ENCODE data around the gene ITGB3BP. TPM values are rescaled to one million over a fixed set of nuclear protein-coding genes. Genes with fewer than 3 reads are reported as not detected.

ITGB3BP gene
- total RNA-seq, 2 donors from 2014 or later = 6.7 TPM; not detected in 1

DNA sequence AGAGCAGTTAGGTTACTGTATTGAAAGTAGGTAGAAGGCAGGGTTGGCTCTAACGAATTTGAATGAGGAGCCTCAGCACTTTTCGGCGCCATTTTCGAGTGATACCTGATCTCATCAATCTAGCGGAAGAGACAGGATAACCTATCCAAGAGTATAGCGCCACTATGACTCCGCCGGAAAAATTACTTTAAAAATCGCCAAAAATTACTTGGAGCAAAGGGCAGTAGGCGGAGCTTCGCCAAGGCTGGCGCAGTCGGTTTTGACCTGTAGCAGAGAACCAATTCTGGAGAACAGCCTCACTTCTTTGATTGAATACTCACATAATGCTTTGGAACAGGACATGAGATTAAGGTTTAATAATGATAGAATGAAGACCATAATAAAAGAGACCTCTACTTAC, 25.9 kb upstream of the ITGB3BP start:
- H3K27ac ChIP-seq = no peak overlapping the region
- no peaks in the 10 kb centered on the region for H3K36me3 ChIP-seq (replicated peaks in 1 of 2; ENCODE audit: insufficient read depth in 1 of 2, low read depth in 2 of 2)
- ATAC-seq (no peak), DNase-seq (no peak)
- 93 to 94% methylated on average over 13 of the region's 13 CpGs for WGBS, 2 donors
- no peak overlapping the region for H3K4me3 ChIP-seq
- no peaks in the 10 kb centered on the region for H3K4me1 ChIP-seq
- TF ChIP-seq, protein P1, sequence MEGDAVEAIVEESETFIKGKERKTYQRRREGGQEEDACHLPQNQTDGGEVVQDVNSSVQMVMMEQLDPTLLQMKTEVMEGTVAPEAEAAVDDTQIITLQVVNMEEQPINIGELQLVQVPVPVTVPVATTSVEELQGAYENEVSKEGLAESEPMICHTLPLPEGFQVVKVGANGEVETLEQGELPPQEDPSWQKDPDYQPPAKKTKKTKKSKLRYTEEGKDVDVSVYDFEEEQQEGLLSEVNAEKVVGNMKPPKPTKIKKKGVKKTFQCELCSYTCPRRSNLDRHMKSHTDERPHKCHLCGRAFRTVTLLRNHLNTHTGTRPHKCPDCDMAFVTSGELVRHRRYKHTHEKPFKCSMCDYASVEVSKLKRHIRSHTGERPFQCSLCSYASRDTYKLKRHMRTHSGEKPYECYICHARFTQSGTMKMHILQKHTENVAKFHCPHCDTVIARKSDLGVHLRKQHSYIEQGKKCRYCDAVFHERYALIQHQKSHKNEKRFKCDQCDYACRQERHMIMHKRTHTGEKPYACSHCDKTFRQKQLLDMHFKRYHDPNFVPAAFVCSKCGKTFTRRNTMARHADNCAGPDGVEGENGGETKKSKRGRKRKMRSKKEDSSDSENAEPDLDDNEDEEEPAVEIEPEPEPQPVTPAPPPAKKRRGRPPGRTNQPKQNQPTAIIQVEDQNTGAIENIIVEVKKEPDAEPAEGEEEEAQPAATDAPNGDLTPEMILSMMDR (IDR thresholded peaks at IDR 0.05) = no peak
- TF ChIP-seq POLR2A (IDR thresholded peaks at IDR 0.05) = no peak
- intact Hi-C loops (cut with DNase I) = no loop called here
- H3K9me3 ChIP-seq = no peaks in the 10 kb centered on the region
- H3K27me3 ChIP-seq = no peaks in the 10 kb centered on the region

DNA sequence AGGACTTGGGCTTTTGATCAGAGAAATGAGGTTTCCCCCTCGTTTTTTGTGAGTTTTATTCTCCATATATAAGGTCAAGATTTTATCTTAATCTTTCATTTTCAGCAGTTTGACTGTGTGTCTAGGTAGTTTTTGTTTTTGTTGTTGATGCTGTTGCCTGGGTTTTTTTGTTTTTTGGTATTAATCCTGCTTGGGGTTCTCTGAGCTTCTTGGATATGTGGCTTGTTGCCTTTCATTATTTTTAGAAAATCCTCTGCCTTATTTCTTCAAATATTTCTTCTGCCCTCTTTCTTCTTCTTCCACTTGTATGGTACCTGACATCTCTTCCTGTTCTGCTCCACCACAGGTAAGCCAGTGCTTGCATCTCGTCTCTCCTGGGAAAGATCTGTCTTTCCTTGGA, 25.3 kb upstream of the ITGB3BP start:
- DNase-seq (no peak), ATAC-seq (no peak)
- intact Hi-C loops (cut with DNase I) = no loop called here
- Histone ChIP-seq H3K4me3 (no peak overlapping the region), H3K36me3 (replicated peaks in 1 of 2; ENCODE audit: insufficient read depth in 1 of 2, low read depth in 2 of 2) (no peaks in the 10 kb centered on the region), H3K4me1 (no peaks in the 10 kb centered on the region), H3K9me3 (no peaks in the 10 kb centered on the region), H3K27ac (no peak overlapping the region), H3K27me3 (no peaks in the 10 kb centered on the region)
- 72 to 74% methylated on average over 2 of the region's 2 CpGs for WGBS, 2 donors
- TF ChIP-seq, protein P1 (IDR thresholded peaks at IDR 0.05) = no peak
- no peak for TF ChIP-seq POLR2A (IDR thresholded peaks at IDR 0.05)

DNA sequence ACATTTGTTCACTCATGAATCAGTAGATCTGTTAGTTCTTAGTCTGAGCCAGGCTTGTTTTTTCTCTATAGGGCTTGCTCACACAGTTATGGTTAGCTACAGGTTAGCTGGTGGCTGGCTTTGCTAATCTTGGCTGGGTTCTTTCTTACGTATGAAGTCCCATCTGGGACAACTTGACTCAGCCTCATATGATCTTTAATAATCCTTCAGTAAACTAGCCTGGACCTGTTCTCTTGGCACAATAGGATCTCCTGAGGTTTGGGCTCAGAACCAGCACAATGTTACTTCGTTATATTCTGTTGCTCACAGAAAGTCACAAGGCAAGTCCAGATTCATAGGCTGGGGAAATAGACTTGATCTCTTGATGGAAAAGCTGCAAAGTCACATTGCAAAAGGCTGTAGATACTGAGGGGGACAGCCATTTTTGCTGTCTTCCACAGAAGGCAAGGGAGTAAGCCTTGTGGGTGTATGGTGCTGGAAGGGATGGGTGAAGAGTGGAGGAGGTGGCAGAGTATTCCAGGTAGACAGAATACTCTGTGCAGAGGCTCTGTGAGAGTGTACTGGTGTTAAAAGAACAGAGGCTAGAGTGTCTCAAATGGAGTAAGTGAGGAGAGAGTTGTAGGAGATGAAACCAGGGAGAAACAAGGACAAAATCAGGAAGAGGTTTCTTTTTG, 24.7 kb upstream of the ITGB3BP start:
- Histone ChIP-seq H3K9me3 (no peaks in the 10 kb centered on the region), H3K27me3 (no peaks in the 10 kb centered on the region), H3K4me3 (no peak overlapping the region), H3K36me3 (replicated peaks in 1 of 2; ENCODE audit: insufficient read depth in 1 of 2, low read depth in 2 of 2) (no peaks in the 10 kb centered on the region), H3K27ac (no peak overlapping the region), H3K4me1 (no peaks in the 10 kb centered on the region)
- intact Hi-C loops (cut with DNase I) = no loop called here
- 88 to 92% methylated on average over 2 of the region's 2 CpGs for WGBS, 2 donors
- TF ChIP-seq, protein P1 (IDR thresholded peaks at IDR 0.05) = no peak
- TF ChIP-seq POLR2A (IDR thresholded peaks at IDR 0.05) = no peak
- ATAC-seq (no peak), DNase-seq (peak in 1 of 4 donors; percentile 3)

DNA sequence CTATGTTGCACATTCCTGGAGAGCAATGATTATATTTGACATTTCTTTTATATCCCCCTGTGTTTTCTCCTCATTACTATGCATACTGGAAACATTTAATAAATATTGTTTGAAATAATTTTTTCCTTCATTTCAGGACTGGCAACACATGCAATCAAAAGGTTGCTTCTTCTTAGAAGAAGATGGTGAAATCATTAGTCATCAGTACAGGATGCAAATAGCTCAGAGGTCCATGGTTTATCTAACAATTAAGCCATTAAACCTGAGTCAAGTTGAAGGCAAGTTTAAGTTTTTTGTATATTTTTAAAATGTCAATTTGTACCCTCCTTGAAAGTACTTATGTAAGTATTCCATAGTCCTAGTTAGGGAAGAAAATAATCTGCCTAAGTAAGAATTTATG, 22.8 kb upstream of the ITGB3BP start:
- no peak for TF ChIP-seq POLR2A (IDR thresholded peaks at IDR 0.05)
- TF ChIP-seq, protein P1 (IDR thresholded peaks at IDR 0.05) = no peak
- ATAC-seq (no peak), DNase-seq (no peak)
- H3K4me1 ChIP-seq = no peaks in the 10 kb centered on the region
- no peak overlapping the region for H3K4me3 ChIP-seq
- no peaks in the 10 kb centered on the region for H3K27me3 ChIP-seq
- H3K27ac ChIP-seq = no peak overlapping the region
- intact Hi-C loops (cut with DNase I) = no loop called here
- H3K9me3 ChIP-seq = no peaks in the 10 kb centered on the region
- no peaks in the 10 kb centered on the region for H3K36me3 ChIP-seq (replicated peaks in 1 of 2; ENCODE audit: insufficient read depth in 1 of 2, low read depth in 2 of 2)

DNA sequence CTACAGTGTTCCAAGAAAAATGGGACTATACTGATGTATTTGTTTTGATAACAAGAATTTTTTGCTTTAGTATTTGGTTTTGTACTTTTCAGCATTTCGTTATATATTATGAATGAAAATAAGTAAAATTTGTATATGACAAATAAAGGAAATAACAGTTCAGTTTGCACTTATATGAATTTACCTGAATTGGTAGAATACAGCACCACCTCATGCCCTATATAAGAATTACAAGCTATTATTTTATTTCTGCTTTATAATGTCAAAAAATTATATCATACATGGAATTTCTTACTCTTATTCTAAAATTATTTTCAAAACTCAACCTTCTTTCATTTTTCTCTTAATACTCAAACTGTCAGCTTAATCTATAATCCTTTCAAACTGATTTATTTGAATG, 14.9 kb upstream of the ITGB3BP start:
- no peaks in the 10 kb centered on the region for H3K9me3 ChIP-seq
- no peaks in the 10 kb centered on the region for H3K36me3 ChIP-seq (replicated peaks in 1 of 2; ENCODE audit: insufficient read depth in 1 of 2, low read depth in 2 of 2)
- ATAC-seq (no peak), DNase-seq (no peak)
- H3K4me1 ChIP-seq = peaks cover 4% of the 10 kb centered on the region
- no peaks in the 10 kb centered on the region for H3K27me3 ChIP-seq
- H3K4me3 ChIP-seq = no peak overlapping the region
- intact Hi-C loops (cut with DNase I) = no loop called here
- H3K27ac ChIP-seq = no peak overlapping the region
- TF ChIP-seq, protein P1 (IDR thresholded peaks at IDR 0.05) = peak in 6 of 7 experiments; percentile 23 to 41 (median 36)
- no peak for TF ChIP-seq POLR2A (IDR thresholded peaks at IDR 0.05)
- 51 to 57% methylated on average over 1 of the region's 1 CpG for WGBS, 2 donors

All from body of pancreas (tissue), 4 donors.